Stimulated activated CD4-positive, alpha-beta T cell treated with anti-CD3 and anti-CD28 coated beads, Interleukin-15, amount 100 ng/mL, for 1 hour (primary cell): ENCODE measurements around the gene TTI1.
"Not testable (repeated sequence)": the region's sequence is repeated elsewhere in the genome, so short reads cannot be mapped to it uniquely, and the experiment has no call there.

ENCODE experiments used
- DNase-seq, 2 donors: peaks; one replicate each; pipeline ENCODE4 v3.0.0-alpha.2; 2020; ENCODE audit warnings: low read depth in 1 of 2, low spot score in 1 of 2

Gene TTI1

DNA sequence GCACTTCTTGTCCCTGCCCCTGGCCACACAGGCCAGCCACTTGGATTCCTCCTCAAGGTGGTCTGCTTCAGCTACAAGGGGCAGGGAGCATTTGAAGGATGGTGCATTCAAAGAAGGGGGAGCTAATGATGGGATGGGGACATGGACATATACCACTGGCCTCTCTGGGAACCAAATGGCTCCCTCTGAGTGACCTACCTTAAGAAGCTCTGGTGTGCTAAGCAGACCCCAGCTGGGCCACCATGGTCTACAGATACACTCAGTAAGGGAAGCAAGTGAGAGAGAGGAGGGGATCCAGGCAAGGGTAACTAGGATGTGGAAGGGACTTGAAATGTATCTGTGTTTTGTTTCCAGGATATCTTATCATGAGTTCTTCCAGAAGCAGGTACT lies 62.4 kb downstream of the TTI1 start:
- no peak for DNase-seq

GRCh38 chr20:37969949-37970855 lies 63.1 kb downstream of the TTI1 start:
- no peak for DNase-seq

- DNase-seq = no peak
Measured at GRCh38 chr20:37968841-37969401, 64.3 kb downstream of the TTI1 start.

GRCh38 chr20:37963483-37963882 lies 69.8 kb downstream of the TTI1 start:
- DNase-seq = not testable (repeated sequence)

DNA sequence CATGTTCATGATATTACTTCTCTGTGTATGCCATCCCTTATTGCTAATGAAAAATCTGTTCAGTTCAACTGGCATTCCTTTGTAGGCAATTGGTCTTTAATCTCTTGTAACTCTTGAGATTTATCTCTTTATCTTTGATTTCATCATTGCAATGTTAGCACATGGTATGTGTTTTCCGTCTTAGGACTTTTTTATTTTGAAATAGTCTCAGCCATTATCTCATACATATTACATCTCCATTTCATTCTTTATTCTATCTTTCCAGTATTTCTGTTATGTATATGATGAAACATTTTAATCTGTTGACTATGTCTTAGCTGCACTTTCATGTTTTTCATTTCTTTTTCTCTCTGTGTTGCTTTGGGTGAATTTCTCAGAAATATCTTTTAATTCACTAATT lies 72.2 kb downstream of the TTI1 start:
- DNase-seq = no peak

- DNase-seq = no peak
Measured at GRCh38 chr20:37958856-37959520, 74.3 kb downstream of the TTI1 start.

DNA sequence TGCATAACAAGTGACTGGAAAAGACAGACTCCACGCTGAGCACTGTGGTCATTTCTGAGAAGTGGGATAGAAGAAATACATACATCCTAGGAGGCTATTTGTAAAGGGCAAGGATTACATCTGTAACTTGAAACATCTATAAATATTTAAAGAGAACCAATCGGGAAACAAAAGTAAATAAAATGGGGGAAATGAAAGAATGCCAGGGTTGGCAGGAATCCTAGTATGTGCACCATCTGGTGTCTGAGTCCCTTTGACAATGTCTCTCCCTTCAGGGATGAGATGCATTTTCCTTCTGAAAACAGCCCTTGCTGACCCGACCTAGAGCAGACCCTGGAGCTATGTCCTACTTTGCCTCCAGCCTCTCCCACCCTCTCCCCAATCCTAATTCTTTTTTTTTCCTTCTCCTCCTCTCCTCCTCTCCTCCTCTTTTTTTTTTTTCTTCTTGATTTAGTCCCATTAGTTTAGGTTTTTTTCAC lies 77.1 kb downstream of the TTI1 start:
- no peak for DNase-seq

- no peak for DNase-seq
Measured at GRCh38 chr20:37955511-37955910, 77.7 kb downstream of the TTI1 start.

DNA sequence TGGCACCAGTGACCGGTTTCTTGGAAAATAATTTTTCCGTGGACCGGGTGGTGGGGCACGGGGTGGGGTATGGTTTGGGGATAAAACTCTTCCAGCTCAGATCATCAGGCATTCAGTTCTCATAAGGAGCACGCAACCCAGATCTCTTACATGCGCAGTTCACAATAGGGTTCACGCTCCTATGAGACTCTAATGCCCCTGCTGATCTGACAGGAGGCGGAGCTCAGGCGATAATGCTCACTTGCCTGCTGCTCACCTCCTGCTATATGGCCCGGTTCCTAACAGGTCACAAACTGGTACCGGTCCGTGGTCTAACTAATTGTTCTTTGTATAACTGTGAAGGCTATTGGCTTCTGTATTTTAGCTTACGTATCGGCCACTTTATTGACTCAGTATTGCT lies 78.6 kb downstream of the TTI1 start:
- DNase-seq = no peak

DNA sequence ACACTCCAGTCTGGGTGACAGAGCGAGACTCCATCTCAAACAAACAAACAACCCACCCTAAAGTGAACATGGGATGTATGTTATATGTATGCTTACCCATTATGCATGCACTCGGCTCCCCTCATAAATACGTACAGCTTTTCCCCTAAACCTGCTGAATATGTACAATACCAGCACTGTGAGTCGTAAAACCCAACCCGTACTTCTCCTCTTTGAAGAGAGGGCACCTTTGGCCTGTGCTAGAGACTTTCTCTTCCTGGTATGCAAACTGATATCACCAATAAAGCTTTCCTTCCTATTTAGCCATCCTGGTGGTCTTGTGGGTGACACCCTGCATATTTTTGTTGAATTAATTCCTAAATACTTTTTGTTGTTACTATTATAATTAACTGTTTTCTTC lies 79.1 kb downstream of the TTI1 start:
- no peak for DNase-seq

DNA sequence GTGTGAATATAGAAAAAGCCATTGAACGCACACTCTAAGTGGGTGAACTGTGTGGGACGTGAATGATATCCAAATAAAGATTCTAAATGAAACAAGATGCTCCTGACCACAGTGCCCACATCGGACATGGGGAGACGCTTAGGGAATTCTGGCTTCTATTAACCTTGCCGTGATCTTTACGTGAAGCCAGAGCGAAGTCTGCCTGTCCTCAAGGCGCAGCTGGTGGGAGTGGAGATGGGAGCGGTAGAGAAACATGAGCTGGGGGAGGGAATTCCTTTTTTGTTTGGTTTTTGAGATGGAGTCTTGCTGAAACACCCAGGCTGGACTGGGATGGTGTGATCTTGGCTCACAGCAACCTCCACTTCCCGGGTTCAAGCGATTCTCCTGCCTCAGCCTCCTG lies 84.3 kb downstream of the TTI1 start:
- no peak for DNase-seq

DNA sequence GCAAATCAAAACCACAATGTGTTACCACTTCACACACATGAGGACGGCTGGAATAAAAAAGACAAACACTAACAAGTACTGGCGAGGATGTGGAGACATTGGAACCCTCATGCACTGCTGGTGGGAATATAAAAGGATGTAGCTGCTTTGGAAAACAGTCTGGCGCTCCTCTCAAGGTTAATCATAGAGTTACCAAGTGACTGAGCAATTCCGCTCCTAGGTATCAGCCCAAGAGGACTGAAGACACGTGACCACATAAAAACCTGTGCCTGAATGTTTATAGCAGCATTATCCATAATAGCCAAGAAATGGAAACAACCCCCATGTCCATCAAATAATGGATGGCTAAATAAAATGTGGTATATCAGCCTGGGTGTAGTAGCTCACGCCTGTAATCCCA lies 85.3 kb downstream of the TTI1 start:
- no peak for DNase-seq

GRCh38 chr20:37946946-37947345 lies 86.3 kb downstream of the TTI1 start:
- no peak for DNase-seq

DNA sequence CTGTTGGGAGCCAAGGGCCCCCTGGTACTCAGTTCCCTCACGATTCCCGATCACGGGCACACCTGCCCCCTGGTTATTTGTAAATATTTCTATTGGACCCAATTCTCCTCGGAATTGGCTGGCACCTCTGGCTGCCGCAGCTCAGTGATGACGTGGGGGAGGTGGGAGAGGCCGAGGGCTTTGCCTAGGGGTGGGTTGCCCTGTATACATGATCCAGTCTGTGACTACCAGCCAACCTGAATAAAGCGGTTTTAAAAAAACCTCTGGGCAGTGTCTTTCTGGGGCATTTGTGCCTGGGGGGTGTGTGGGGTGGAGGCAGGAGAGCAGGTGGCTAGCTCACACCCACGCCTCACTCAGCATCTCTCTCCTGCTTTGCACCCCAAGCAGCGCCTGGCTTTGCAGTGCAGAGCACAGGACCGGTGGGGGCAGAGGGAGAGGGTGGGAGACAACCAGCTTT lies 88.1 kb downstream of the TTI1 start:
- DNase-seq = no peak

- DNase-seq = no peak
Measured at GRCh38 chr20:37944456-37944981, 88.7 kb downstream of the TTI1 start.

DNA sequence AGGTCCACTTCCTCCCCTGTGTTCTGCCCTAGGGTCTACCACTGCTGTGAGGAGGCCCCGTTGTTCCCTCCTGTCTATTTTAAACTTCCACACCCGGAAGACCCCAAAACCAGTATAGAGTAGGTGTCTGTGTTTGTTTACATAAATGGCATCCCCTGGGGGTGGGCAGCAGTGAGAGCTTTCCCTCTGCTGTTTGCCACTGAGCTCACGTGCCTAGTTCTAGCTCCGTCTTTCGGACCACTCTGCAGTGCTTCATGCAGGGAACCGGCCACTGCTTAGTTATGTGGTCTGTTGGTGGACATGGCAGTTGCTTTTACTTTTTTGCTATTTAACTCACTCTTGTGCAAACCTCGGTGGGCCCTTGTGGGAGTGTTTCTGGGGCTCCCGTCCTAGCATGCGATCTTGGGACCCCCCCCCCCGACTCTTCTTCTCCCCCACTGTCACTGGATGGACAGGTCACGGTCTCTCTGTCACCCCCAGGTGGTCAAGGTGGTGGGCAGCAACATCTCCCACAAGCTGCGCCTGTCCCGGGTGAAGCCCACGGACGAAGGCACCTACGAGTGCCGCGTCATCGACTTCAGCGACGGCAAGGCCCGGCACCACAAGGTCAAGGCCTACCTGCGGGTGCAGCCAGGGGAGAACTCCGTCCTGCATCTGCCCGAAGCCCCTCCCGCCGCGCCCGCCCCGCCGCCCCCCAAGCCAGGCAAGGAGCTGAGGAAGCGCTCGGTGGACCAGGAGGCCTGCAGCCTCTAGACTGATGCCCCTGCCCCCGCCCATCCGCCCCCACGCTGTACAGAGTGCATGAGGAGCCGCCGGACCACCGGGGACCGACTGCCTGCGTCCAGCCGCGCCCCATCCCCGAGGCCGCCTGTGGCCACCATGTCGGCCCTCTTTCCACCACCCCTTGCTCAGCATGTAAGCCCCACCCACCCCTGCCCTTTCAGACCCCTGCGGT lies 89.5 kb downstream of the TTI1 start:
- DNase-seq = no peak

DNA sequence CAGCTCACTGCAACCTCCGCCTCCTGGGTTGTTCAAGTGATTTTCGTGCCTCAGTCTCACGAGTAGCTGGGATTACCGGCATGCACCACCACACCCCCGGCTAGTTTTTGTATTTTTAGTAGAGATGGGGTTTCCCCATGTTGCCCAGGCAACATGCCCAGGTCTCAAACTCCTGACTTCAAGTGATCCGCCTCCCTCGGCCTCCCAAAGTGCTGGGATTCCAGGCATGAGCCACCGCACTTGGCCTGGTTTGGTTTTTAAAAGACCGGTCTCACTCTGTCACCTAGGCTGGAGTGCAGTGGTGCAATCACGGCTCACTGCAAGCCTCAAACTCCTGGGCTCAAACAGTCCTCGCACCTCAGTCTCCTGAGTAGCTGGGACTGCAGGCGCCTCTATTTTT lies 90.2 kb downstream of the TTI1 start:
- DNase-seq = no peak

DNA sequence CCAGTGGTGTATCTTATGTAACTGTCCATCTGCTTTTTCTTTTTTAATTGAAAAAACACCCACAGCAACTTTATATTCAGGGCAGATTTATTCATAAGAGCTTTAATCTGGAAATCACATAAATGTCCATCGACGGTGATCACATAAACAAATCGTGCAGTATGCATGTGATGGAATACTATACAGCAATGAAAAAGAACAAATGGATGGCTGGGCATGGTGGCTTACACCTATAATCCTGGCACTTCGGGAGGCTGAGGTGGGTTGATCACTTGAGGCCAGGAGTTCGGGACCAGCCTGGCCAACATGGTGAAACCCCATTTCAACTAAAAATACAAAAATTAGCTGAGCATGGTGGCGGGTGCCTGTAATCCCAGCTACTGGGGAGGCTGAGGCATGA lies 91.3 kb downstream of the TTI1 start:
- no peak for DNase-seq

- DNase-seq = no peak
Measured at GRCh38 chr20:37941332-37941731, 91.9 kb downstream of the TTI1 start.

DNA sequence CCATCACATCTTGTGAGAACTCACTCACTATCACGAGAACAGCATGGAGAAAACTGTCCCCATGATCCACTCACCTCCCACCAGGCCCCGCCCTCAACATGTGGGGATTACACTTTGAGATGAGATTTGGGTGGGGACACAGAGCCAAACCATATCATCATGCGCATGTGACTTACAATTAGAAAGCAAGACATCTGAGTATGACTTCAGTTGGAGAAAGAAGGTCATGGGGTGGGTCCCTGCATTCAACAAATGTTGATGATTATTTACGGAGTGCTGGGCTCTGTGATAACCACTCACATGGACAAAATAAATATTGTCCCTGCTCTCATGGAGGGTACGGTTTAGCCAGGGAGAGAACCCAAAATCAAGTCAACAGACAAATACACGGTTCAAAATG lies 92.4 kb downstream of the TTI1 start:
- no peak for DNase-seq
